Measurements from ENCODE around the gene TASP1. TPM values are rescaled to one million over a fixed set of nuclear protein-coding genes. Genes with fewer than 3 reads are reported as not detected.
"Not testable (repeated sequence)": the region's sequence is repeated elsewhere in the genome, so short reads cannot be mapped to it uniquely, and the experiment has no call there.

Gene TASP1
- polyA plus RNA-seq, 3 donors: 4.4 to 6.4 (median 4.6) TPM

DNA sequence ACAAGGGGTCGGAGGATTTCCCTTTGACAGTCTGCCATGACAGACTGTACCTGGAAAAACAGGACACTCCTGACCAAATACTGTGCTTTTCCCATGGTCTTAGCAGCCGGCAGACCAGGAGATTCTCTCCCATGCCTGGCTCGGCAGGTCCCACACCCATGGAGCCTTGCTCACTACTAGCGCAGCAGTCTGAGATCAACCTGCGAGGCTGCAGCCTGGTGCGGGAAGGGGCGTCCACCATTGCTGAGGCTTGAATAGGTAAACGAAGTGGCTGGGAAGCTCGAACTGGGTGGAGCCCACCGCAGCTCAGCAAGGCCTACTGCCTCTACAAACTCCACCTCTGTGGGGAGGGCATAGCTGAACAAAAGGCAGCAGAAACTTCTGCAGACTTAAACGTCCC lies 45.3 kb downstream of the TASP1 start:
- 84 to 95% (median 94%) methylated on average over 11 of the region's 11 CpGs for WGBS, 3 donors
- not testable (repeated sequence) for H3K27ac ChIP-seq (ENCODE audit: low read depth, low read length)

DNA sequence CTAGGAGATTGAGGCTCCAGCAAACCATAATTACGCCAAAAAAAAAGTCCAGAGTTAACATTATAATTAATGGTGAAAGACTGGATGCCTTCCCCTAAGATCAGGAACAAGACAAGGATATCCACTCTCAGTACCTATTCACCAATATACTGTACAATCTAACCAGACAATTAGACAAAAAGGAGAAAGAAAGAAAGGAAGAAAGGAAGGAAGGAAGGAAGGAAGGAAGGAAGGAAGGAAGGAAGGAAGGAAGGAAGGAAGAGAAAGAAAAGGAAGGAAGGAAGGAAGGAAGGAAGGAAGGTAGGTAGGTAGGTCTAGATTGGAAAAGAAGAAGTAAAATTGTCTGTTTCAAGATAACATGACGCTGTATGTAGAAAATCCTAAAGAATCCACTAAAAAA lies 50.7 kb downstream of the TASP1 start:
- WGBS, 3 donors: 91 to 100% (median 96%) methylated on average over 2 of the region's 2 CpGs
- no peak overlapping the region for H3K27ac ChIP-seq (ENCODE audit: low read depth, low read length)

DNA sequence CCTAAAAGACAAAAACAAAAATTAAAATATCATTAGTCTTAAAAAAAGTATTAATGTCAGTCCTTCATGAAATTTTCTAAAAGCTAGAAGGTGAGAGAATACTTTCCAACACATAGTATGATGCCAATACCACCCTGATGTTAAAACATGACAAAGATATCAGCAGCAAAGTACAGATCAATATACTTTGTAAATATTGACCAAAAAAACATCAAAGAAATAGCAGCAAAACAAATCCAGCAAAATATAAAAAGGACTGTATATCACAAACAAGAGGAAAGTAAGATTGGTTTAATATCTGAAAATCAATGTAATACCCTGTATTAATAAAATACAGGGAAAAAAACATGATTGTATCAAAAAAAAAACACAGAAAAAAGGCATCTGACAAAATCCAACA lies 51.4 kb downstream of the TASP1 start:
- no peak overlapping the region for H3K27ac ChIP-seq (ENCODE audit: low read depth, low read length)

DNA sequence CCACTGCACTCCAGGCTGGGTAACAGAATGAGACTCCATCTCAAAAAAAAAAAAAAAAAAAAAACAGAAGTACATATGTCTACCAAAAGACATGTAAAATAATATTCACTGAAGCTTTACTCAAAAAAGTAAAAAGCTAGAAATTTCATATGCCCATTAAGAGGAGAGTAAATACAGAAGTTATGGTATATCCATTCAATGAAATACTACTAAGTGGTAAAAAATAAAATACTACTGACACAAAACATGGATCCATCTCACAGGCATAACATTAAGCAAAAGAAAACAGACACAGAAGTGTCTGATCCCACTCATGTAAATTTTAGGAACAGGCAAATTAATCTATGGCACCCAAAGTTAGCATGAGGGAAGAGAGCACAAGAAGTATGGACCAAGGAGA lies 52.6 kb downstream of the TASP1 start:
- H3K27ac ChIP-seq (ENCODE audit: low read depth, low read length): no peak overlapping the region

DNA sequence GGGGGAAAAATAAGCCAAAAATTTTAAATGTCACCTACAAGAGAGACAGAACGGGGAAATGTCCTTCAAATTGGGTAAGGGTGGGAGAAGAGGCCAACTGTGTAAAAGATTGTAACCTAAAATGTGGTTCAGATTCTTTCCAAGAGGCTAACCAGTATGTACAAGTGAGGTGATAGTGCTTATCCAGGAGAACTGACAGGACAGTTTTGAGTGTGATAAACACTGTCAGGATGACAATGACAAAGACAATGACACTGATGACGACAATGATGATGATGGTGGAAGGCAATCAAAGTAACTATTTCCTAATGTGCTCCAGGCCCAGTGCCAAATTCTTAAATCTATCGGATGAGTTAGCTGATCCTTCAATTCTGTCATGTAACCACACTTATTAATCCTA lies 57.3 kb downstream of the TASP1 start:
- WGBS, 3 donors: 77 to 86% (median 84%) methylated on average over 3 of the region's 3 CpGs
- H3K27ac ChIP-seq (ENCODE audit: low read depth, low read length): no peak overlapping the region

DNA sequence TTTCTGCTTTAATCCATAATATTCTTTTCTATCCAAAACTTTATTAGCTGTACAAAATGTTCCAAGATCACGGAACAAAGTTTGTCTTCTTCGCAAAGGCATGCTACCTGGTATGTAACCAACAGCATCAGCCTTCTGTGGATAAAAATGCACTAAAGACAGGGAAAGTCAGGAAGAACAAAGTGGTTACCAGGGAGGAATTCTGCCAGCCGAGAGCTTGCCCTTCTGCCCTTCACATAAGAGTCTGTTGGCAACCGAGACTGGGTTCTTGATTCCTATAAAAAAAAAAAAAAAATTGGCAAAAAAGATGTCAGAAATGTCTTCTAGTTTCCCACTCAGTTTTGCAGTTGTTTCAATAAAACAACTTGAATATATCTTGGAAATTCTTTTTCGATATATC lies 58.0 kb downstream of the TASP1 start:
- 94 to 97% (median 94%) methylated on average over 5 of the region's 5 CpGs for WGBS, 3 donors
- H3K27ac ChIP-seq (ENCODE audit: low read depth, low read length): no peak overlapping the region

DNA sequence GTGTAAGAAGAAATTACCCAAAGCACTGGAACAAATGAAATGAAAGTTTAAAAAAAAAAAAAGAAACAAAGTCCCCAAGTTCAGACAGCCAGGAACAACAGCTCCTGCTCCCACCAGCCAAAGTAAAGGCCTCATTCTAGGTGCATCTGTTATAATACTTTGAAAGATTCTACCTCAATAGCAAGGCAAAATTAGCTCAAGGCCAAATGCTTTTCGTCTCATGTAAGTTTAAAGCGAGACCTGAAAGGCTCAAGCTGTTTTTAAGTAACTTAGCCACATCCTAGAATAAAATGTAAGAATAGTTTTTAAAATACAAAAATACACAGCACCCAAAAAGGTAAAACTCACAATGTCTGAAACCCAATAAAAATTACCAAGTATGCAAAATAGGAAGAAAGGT lies 64.7 kb downstream of the TASP1 start:
- no peak overlapping the region for H3K27ac ChIP-seq (ENCODE audit: low read depth, low read length)
- 88 to 99% (median 93%) methylated on average over 2 of the region's 2 CpGs for WGBS, 3 donors

DNA sequence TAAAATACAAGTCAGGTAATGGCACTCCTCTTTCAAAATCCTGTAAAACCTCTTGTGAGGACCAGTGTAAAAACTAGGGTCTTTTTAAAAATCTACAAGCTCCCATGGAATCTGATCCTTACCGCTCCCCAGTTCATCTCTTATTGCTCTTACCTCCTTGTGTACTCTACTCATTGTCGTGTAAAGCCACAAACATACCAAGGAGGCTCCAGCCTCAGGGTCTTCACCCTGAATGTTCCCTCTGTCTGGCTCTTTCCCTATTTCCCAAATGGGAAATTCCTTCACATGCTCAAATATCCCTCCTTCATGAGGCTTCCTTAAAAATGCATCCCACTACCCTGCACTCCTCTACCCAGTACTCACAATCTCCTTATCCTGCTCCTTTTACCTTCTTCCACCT lies 67.1 kb downstream of the TASP1 start:
- no peak overlapping the region for H3K27ac ChIP-seq (ENCODE audit: low read depth, low read length)
- 94 to 99% (median 95%) methylated on average over 2 of the region's 2 CpGs for WGBS, 3 donors

DNA sequence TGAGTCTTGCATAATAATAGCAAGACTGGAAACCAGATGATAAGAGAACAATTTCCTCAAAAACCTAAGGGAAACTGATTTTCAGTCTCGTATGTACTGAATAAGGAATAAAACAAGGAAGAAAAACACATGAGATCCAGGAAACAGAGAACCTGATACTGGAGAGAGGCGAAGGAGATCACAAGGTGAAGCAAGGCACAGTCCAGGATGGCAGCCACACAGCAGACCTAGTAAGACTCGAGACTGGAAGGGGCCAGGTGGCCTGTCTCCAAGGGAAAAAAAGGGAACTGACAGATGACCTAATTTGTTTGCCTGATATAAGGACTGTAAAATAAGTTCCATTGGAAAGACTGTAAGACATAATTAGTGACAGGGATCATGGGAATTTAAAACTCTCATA lies 71.1 kb downstream of the TASP1 start:
- 43 to 68% (median 48%) methylated on average over 3 of the region's 3 CpGs for WGBS, 3 donors
- no peak overlapping the region for H3K27ac ChIP-seq (ENCODE audit: low read depth, low read length)

DNA sequence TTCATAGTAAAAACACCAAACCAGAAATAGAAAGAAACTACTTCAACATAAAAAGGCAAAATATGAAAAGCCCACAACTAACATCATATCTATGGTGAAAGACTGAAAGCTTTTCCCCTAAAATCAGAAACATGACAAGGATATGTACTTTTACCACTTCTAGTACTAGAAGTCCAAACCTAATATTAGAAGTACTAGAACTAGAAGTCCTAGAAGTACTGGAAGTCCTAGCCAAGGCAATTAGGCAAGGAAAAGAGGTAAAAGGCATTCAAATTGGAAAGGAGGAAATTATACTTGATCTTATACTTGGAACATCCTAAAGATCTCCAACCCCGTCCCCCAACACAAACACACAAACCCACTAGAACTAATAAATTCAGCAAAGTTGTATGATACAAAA lies 74.9 kb downstream of the TASP1 start:
- H3K27ac ChIP-seq (ENCODE audit: low read depth, low read length): no peak overlapping the region
- WGBS, 3 donors: 96 to 100% (median 98%) methylated on average over 1 of the region's 1 CpG

DNA sequence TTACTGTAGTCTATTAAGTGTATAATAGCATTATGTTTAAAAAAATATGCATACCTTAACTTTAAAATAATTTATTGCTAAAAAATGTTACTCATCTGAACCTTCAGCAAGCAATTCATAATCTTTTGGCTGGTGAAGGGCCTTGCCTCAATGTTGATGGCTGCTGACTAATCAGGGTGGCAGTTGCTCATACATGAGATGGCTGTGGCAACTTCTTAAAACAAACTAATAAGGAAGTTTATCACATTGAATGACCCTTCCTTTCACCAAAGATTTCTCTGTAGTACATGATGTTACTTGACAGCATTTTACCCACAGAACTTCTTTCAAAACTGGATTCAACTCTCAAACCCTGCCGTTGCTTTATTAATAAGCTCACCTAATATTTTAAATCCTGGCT lies 84.0 kb downstream of the TASP1 start:
- no peak overlapping the region for H3K27ac ChIP-seq (ENCODE audit: low read depth, low read length)
- WGBS, 3 donors: 95 to 100% (median 95%) methylated on average over 1 of the region's 1 CpG

DNA sequence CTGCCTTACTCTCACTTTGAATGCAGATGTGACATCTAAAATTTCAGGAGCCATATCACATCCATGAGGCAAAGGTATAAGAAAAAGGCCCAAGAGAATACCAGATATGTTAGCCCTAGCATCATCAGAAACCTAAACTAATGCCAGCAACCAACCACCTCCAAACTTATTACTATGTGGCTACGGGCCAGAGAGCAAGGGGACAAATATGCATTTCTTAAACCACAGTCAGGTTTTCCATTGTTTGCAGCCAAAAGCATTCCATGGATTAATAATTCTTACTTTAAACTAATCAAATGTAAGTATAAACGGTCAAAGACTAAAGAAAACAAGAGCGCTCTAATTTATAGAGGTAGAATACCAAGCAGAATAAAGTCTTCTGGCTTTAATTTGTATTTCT lies 84.7 kb downstream of the TASP1 start:
- H3K27ac ChIP-seq (ENCODE audit: low read depth, low read length): no peak overlapping the region
- WGBS, 3 donors: 88 to 90% (median 89%) methylated on average over 3 of the region's 3 CpGs

DNA sequence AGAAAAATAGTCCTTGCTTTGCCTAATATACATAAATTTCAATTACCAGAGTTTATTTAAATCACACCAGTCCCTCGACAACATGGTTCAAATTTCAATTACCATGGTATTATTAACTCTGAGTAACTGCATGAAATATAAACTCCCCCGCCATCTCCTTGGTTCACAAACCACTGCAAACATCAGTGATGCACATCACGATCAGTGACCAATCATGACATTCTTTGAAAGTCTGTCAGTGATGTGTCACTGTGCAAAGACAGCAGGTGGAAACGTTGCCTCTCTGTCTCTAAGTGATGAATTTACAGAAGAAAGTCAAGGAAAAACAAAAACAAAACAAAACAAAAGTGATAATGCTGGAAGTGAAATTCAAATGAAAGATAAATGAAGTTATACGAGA lies 86.7 kb downstream of the TASP1 start:
- H3K27ac ChIP-seq (ENCODE audit: low read depth, low read length): no peak overlapping the region
- 87 to 91% (median 88%) methylated on average over 5 of the region's 5 CpGs for WGBS, 3 donors

DNA sequence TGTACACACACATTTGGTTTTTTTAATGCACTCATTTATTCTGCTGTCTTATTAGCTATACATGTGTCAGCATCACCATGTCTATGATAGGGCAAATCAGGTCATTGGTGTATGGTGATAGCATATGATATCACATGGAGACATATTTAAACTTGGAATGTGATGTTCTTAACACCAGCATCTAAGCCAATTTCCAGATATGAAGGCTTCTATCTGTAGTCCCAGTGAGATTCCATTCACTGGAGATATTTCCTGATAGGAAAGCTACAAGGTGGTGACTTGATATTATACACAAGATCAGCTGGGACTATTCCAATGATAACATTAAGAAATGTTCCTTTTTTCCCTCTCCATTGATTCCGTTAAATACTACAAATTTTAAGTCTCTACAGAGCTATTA lies 89.3 kb downstream of the TASP1 start:
- no peak overlapping the region for H3K27ac ChIP-seq (ENCODE audit: low read depth, low read length)
- 91 to 96% (median 92%) methylated on average over 1 of the region's 1 CpG for WGBS, 3 donors

DNA sequence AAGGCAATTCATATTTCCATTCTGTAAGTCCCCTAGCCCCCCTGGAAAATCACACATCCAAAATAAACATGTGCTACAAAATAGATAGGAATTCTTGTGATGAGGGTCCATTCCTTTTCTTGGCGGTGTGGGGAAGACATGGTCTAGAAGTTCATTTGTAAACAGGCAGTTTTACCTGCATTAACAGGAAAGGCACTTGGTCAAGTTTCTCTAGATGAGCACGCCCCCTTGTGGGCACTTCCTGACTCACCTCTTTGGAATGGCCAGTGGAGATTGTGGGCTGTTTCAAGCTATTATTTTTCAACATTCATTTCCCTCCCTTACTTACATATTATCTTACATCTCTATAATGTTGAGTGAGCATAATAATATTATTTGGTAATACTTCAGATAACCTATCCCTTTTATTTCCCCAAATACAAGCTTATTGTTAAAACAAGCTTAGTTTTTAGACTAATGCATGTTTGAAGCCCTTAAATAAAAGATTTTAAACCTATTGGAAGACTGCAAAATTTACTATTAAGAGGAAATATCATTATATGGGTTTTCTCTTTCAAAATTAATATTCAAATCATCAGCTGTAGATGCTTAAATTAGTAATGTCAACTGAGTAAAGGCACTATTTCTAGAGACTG lies 92.1 kb downstream of the TASP1 start:
- no peak overlapping the region for H3K27ac ChIP-seq (ENCODE audit: low read depth, low read length)
- WGBS, 3 donors: 16 to 20% (median 17%) methylated on average over 2 of the region's 2 CpGs

DNA sequence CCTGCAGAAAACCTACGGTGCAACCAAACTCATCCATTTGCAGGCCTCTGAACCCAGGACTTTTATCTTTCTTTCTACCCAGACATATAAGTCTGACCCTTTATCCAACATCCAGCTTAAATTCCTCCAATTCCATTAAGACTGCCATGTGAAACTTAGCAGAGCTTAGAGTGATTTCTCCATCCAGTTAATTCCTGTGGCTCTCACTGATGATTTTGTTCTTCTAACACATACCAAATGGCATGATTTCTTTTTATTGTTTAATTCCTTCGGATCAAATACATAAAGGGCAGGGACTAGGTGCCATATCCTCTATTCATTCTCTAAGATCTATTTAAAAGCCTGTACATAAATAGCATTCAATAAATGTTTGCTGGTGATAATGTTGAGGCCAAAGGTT lies 92.9 kb downstream of the TASP1 start:
- WGBS, 3 donors: 70 to 85% (median 78%) methylated on average over 2 of the region's 2 CpGs
- no peak overlapping the region for H3K27ac ChIP-seq (ENCODE audit: low read depth, low read length)

DNA sequence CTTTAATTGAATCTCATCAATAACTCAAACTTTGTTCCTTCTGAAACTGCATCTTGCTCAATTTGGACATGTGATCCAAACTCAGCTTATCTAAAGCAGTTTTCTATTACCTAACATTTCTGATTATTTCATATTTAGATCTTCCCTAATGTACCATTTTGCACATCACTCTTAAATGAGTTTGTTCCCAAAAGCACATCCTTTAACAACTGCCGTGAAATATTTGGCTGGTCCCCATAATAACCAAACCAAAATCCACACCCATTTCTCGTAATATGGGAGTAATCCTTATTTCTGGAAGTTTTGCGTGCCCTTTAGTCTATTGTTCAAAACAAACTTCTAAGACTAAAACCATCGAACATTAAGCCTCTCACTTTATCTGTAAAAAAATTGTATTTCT lies 94.9 kb downstream of the TASP1 start:
- WGBS, 3 donors: 83 to 93% (median 85%) methylated on average over 4 of the region's 4 CpGs
- no peak overlapping the region for H3K27ac ChIP-seq (ENCODE audit: low read depth, low read length)

DNA sequence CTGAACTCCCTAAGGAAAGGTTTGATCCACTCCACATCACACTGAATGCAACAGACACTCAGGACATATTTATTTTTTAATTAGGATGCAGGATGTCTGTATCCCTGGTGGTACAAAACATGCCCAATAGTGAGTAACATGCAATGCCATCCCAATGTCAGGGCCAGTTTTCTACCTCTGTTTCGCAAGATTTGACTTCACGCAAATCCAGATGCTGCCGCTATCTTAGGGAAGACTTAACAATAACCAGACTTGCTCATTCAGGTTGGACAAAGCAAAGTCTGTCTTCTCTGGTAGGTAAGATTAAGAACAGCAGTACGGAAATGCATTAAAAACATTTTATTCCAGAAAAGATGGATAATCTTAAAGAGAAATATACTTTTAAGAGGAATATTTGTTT lies 103.1 kb downstream of the TASP1 start:
- H3K27ac ChIP-seq (ENCODE audit: low read depth, low read length): no peak overlapping the region
- 96 to 99% (median 98%) methylated on average over 4 of the region's 4 CpGs for WGBS, 3 donors

DNA sequence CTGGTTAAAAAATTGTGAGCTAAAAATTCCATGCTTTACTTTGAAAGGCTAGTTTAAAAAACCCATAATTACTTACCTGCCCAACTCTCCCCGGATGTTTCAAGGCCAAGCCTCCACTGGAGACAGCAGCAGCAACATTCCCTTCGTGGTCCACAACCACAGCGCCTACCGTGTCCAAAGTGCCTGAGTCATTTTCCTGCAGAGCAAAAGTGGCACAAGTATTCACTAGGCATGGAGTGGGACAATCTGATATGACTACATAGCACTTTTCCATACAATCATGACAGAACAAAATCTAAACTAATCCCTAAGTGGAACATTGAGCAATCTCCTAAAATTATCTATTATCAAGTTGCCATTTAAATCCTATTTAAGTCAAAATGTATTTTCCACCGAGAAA lies 104.8 kb downstream of the TASP1 start:
- 81 to 91% (median 90%) methylated on average over 5 of the region's 5 CpGs for WGBS, 3 donors
- no peak overlapping the region for H3K27ac ChIP-seq (ENCODE audit: low read depth, low read length)

DNA sequence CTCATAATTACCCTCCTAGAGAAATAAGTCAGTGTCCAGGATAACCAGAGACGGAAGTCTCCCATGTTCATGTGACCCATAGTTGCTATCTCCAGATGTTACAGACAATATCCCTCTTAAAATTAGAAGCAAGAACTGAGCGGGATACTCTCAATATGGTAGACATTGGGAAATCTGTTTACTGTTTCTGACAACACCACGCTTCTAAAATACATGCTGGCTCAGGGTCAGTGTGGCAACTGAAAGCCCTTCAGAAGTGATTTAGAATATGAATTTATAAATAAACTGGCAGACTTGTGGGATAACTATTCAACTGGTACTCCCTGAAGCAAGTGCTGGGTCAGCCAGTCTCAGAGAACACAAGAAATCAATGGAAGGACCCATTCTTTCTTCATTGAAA lies 108.6 kb downstream of the TASP1 start:
- 96 to 98% (median 97%) methylated on average over 3 of the region's 3 CpGs for WGBS, 3 donors
- H3K27ac ChIP-seq (ENCODE audit: low read depth, low read length): no peak overlapping the region

DNA sequence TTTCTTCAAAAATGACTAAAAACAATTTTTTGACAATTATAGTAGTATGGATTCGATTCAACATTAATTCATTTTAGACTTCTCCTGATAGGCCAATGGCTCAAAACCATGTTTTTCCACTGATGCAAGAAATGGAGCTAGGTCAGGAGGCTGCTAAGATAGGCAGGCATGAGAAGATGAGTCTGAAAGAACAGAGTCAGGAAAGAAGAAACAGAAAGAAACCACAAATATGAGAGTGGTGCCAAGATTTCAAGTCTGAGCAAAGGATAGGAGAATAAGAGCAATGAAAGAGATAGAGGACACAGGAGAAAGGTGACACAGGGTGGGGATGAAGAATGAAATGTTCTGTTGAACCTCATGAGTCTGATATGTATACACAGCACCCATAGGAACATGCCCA lies 112.2 kb downstream of the TASP1 start:
- 94 to 98% (median 98%) methylated on average over 1 of the region's 1 CpG for WGBS, 3 donors
- H3K27ac ChIP-seq (ENCODE audit: low read depth, low read length): no peak overlapping the region
